SW 1271 (cell line): ENCODE data around the gene IL20.

Experiments used
- DNase-seq, 2 experiments: peaks; one replicate each; lab custom pipeline; 2025; lab: John Stamatoyannopoulos, UW

The IL20 gene

DNA sequence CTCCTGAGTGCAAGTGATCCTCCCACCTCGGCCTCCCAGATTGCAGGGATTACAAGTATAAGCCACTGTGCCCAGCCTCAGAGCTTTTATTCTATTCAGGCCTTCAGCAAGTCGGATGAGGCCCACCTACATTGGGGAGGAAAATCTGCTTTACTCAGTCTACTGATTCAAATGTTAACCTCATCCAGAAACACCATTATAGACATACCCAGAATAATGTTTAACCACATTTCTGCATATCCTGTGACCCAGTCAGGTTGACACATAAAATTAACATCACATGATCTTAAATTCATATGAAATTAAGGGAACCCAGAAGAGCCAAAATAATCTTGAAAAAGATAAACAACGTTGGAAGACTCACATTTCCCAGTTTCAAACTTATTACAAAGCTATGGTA is 14.9 kb downstream of the IL20 start:
- DNase-seq, result no peak

DNA sequence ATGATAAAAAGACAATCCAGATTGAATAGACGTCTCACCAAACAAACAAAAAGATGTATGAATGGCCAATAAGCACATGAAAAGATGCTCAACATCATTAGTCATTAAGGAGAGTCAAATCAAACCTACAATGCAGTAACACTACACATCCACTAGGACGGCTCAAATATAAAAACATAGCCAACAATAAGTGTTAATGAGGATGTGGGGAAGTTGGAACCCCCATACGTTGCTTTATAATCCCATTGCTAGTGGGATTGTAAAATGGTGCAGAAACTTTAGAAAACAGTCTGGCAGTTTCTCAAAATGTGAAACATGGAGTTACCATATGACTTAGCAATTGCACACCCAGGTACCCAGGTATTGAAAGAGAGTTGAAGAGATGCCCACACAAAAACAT is 17.1 kb downstream of the IL20 start:
- DNase-seq, result no peak

DNA sequence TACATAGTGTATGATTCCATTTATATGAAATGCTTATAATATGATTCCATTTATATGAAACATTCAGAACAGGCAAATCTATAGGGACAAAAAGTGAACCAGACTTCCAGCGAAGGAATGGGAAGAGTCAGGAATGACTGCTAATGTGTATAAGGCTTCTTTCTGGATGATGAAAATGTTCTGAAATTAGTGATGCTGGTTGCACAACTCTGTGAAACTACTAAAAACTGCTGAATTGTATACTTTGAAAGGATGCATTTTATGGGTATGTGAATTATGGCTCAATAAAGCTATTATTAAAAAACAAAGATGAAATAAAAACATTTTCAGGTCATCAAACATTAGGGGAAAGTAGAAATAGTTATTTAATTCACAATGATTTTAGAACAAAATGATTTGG is 17.7 kb downstream of the IL20 start:
- no peak for DNase-seq

DNA sequence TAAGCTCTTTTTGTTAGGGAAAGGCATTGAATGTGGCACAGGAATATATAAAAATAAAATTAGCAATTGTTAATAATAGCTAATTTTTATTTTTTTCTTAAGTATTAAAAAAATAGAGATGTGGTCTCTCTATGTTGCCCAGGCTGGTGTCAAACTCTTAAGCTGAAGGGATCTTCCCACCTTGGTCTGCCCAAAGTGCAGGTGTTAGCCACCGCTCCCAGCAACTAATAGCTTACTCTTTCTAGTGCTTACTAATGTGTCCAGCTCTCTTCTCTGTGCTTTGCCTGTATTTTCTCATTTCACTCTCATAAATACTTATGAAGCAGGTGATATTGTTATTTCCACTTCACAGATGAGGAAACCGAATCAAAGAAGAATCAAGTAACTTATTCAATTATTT is 18.5 kb downstream of the IL20 start:
- DNase-seq, result no peak

DNA sequence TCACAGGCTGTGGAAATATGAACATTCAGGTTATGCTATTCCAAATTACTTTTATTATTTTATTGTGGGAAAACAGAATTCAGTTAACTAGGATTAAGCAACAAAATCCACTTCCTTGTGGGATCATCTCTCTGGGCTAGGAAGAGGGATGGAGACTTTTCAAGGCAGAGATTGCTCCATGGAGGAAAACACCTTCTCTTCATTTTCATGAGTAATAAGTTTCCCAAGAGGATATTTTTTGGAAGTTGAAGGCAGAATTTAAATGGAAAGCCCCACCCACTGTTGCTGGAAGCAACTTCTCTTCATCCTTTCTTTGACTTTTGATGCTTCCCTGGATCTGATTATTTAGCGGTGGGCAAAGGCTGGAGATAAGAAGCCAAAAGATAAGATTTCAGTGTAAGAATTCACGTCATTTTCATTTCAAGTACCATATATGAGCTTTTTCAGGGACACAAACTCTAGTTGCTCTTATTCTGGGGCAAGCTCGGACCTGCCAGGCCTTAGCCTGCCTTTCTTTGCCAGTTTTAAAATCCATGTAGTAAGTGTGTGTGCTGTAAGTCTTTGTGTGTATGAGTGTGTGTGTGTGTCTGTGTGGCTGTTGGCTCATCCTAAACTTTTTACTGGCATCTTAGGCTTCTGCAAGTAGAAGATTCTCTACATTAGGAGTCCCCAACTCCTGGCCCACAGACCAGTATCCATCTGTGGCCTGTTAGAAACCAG is 20.1 kb downstream of the IL20 start:
- no peak for DNase-seq

DNA sequence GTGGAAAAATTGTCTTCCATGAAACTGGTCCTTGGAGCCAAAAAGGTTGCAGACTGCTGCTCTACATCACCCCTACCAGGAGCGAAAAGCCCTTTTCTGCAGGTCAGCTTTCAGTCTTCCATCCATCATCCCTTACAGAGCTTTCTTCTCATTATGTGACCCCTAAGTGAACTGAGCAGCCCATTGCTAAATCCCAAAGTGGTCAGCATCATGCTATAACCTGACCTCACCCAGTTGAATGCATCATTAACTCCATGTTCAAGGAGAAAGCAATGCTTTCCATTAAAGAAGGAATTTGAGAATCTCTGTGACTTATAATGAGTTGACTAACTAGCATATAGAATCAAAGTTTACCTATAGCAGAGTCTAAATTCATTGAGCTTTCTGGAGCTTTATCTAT is 21.4 kb downstream of the IL20 start:
- no peak for DNase-seq

DNA sequence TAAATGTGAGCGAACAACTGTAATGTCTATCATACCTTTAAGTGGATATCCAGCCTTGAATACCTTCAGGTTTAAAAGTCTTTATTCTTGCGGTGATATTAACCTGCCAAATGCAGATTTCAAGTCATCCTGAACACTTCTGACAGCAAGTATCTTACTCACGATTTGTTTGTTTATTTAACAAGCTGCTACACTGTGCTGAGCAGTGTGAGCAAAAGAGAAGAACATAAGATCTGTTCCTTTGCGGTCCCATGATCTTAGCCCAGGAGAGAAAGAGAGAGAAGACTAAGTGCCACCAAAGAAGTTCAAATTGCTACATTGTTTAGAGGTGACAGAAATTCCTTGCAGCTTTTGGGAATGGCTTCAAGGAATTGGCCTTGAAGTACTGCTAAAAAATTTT is 22.3 kb downstream of the IL20 start:
- no peak for DNase-seq

DNA sequence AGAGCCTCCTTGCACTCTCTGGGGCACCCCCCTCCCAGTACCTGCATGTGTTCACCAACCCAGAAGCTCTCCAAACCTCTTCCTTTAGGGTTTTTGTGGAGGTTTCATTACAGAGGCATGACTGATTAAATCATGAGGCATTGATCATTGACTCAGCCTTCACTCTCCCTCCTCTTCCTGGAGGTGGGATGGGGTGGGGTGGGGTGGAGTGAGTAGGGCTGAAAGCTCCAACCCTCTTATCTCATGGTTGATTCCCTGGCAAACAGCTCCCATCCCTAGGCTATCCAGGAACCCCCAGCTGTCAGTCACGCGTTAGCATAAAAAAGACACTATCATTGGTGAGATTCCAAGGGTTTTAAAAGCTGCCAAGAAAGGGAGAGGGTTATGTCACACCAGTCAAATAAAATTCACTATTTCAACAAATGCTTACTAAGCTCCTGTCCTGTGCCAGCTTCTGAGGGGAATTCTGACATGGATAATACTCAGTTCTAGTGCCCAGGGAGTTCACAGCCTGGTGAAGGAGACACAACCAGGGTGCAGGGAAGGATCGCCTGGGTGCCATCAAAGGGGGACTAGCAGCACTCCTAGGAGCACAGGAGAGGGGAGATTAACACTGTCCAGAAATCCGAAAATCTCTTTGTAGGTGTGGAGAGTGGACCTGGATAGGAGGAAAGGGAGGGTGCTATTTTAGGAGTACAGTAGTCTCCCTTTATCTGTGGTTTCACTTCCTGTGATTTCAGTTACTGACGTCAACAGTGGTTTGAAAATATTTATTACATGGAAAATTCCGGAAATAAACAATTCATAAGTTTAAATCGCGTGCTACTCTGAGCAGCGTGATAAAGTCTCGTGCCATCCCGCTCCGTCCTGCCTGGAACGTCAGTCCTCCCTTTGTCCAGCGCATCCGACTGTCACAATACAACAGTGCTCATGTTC is 25.0 kb downstream of the IL20 start:
- DNase-seq, result peak in 1 of 2 experiments; percentile 39

DNA sequence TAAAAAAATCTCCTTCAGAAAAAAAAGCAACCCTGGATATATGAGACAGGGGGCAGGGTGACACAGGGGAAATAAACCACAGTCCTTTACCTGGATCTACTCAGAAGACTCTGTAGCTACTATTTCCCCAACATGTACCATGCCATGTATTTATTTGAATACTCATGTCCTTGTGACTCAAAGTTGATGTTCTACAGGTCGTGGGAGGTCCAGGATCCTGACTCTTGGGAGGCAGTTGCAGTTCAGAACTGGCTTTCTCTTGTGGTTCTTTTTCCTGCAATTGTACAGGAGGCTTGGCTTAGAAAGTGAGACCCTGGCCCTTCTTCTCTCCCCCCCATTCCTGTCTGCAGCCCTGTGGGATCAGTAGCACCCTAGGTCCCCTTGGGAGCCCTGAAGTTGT is 26.0 kb downstream of the IL20 start:
- no peak for DNase-seq

DNA sequence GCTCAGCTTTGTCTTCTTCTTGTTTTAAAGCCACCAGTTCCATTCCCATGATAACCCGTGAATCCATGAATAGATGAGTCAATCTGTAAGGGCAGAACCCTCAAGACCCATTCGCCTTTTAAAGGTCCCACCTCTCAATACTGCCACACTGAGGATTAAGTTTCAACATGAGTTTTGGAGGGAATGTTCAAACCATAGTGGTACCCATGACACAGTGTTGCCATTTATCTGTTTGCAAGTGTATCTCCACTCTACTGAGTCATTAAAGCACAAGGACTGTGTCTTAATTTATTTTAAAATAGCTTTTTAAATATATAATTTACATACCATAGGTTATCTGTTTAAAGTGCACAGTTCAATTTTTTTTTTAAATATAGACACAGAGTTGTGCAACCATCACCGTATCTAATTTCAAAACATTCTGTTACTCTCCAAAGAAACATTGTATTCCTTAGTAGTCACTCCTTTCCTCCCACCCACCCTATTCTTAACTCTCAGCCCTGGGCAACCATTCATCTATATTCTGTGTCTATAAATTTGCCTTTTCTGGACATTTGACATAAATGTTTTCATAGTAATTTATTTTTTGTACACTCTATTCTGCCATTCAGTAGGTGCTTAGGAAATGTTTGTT is 27.0 kb downstream of the IL20 start:
- DNase-seq, result no peak

DNA sequence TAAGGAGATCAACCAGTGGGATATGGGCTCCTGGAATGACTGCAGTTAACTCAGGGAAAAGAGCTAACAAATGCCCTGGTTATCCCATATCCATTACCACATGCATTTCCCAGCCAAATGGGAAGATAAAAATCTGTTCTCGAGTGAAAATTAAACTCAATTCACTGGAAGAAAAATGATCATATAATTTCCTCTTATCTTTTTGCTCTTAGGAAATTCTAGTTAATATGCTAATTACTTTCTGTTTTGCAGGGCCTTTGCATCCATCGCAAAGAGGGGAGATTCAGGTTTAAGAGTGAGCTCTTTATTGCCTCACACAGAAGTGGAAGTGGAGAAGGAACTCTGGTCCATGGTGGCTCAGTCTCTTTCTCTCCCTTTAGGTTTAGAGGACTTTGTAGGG is 28.0 kb downstream of the IL20 start:
- no peak for DNase-seq

DNA sequence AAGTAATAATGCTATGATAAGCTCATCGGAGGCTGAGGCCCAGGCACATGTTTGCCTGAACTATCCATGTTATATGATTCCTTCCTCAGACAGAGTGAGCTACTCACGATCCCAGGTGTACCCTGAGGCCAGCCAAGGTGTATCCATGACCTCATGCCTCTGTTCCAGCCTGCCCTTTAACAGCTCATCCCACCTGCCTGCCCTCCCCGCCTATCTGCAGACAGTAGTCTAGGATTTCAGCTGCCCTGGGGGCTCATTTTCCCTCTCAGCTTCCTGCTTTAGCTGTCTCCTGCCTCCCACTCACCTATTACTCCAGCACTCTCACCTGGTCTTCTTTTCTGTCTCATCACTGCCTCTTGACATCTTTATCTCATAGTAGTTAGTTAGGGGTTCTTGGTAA is 29.9 kb downstream of the IL20 start:
- no peak for DNase-seq

DNA sequence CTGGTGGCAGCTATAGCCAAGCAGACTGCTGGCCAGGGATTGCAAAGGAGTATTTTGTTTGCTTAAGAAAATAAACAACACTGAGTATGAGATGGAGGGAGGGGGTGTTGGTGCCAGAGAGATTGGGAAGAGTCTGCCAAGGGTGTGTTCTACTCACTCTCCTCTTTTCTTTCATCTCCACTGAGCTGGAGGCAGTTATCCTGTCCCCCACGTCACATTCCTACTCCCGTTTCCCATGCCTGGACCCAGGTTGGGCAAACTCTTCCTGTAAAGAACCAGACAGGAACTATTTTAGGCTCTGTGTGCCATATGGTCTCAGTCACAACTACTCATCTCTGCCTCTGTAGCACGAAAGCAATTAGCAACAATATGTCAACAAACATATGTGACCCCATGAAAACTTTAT is 30.4 kb downstream of the IL20 start:
- no peak for DNase-seq

DNA sequence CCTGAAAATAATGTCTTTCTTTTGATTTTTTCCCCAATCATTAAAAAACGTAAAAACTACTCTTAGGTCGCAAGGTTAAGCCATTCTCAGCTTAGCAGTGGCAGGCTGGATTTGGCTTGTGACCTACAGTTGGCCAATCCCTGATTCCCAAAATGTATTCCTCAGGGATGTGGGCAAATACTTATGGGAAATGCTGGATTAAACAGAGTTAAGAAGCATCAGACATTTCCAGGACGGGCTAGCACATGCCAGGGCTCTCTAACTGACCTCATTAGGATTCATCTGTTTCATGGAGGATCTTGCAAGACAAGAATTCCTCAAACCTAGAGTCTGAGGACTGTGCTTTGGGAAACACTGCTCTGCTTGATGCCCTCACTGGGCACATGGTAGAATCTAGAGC is 30.8 kb downstream of the IL20 start:
- DNase-seq, result no peak

DNA sequence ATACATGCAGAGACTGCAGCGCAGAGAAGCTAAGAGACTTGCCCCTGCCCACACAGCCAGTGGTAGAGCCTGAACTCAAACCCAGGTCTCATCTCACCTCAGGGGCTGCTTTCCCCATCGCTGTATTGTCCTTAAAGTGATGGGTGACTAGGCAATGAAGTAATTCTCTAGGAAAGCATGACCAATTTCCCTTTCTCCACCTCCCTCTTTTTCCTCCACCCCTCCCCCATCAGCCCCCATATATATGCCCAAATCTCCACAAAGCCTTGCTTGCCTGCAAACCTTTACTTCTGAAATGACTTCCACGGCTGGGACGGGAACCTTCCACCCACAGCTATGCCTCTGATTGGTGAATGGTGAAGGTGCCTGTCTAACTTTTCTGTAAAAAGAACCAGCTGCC is 31.8 kb downstream of the IL20 start, which contains the start of gene IL24:
IL24 (plus strand) TSS at position 269 of the 400 bp plus-strand sequence. CDS start 390 bp downstream, outside the sequence.
- no peak for DNase-seq

DNA sequence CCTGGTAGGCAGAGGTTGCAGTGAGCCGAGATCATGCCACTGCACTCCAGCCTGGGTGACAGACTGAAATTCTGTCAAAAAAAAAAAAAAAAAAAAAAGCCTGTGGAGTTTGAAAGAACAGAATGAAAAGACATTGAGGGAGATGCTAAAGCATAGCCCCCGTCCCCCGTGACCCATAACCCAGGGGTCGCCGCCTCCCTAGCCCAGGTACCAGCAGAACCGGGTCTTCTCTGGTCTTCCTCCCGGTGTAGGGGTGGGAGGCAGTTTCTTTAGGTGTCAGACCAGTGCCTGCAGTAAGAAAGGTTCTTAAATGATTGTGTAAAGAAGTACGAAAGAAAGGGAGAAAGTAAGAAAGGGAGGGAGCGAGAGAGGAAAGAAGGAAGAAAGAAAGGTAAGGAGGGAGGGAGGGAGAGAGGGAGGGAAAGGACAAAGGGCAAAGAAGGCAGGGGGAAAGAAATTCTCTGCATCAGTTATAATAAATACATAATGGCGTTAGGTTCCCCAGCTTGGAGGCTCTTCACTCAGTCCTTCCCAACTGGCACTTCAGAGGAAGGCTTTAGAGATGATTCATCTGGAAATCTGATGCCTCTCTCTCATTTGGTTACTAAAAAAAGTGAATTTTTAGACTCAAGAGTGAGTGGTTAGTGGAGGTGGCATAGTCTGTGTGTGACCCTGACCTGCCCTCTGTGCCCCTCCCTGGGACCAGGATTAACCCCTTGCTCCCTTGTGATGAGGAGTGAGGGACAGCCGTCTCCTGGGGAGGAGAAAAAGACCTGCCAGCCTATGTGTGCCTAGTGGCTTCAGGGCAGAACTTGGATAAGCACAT is 32.9 kb downstream of the IL20 start:
- peak in 1 of 2 experiments; percentile 9 for DNase-seq

DNA sequence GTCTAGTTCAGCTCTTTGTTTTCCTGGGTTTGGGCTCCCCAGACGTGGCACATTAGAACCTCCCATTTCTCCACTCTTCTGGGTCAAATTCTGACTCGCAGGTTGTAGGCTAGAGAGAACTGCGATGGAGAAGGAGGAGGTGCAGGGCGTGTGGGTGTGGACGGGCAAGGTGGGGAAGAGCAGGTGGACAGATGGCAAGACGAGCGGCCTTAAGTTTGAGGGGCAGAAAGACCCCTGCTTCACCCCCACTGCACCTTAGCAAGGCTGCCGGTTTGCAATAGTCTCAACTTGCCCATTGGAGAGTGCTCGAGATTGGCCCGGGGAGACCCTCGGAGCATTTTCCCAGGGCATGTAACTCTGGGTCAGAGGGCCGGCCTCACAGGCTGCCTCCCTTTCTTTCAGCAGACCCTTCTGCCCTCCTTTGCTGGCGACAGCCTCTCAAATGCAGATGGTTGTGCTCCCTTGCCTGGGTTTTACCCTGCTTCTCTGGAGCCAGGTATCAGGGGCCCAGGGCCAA is 33.5 kb downstream of the IL20 start:
- DNase-seq, result no peak

DNA sequence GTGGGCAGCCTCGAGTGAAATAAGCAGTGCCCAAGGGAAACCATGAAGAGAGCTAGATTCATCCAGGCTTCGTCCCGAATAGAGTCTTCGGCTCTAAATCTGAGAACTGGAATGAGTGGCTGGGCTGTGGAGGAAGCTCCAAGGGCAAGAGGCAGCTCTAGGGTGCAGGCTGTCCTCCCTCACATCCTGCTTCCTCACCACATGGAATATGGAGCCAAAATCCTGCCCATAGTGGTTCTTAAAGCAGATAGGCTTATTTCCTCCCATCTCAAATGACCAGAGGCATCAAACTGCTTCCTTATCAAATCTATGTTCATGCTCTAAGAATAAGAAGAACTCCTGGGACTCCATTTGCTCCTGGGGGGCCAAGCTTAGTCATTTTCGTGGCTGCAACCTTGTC is 34.3 kb downstream of the IL20 start:
- no peak for DNase-seq

DNA sequence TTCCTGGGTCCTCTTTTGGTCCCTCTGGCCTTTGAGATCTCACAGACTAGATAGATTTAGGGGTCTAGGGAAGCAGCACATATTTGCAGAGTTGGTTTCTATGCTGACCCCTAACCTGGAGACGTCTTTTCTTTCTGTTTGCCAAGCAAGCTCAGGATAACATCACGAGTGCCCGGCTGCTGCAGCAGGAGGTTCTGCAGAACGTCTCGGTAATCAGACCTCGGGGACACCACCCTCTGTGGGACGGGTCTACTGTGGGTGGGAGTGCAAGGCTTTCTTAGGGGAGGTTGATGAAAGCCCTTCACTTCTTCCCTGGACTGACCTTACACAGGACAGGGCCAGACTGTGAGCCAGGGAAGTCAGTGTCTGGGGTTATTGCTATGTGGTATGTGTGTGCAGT is 34.7 kb downstream of the IL20 start:
- DNase-seq, result no peak

DNA sequence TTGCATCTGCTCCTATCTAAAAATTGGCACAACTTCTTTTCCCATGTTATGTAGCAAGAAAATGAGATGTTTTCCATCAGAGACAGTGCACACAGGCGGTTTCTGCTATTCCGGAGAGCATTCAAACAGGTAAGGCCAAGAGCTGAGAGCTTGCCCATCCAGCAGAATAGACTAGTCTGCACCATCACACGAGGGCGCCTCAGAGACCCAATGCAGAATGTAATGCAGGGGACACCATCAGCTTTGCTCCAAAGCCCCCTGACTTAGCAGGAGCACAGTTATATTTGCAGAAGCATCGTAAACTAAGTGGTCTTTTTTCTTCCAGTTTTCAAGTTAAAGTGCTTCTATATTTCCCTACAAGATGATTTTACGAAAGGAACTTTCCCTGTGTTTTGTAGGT is 36.5 kb downstream of the IL20 start:
- DNase-seq, result no peak

DNA sequence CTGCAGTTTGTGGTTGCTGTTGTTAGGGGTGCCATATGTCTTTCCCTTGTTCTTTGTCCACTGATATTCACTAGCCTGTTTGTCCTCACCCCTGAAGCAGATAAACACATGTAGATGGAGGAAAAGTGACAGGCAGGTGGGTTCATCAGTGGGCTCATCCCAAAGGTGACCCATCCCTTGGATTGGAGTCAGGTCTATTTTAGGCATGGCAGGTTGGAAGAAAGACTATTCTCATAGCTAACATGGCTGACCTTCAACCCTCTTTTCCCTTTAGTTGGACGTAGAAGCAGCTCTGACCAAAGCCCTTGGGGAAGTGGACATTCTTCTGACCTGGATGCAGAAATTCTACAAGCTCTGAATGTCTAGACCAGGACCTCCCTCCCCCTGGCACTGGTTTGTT is 37.3 kb downstream of the IL20 start:
- no peak for DNase-seq

DNA sequence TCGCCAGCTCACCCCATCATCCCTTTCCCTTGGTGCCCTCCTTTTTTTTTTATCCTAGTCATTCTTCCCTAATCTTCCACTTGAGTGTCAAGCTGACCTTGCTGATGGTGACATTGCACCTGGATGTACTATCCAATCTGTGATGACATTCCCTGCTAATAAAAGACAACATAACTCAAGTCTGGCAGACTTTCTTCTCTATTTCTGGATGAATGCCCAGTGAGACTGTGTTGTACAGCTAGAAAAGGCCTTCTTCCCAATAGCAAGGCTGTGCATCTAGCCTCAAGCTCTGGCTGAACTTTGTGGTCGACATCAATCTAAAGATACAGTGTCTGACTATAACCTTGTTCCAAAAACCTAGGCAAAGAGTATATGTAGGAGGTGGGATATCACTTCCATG is 38.3 kb downstream of the IL20 start:
- DNase-seq, result no peak
